Upper lobe of left lung (tissue), 6 donors: Measurements from ENCODE around the gene DNMT3A. TPM values are rescaled to one million over a fixed set of nuclear protein-coding genes. Genes with fewer than 3 reads are reported as not detected.

Source experiments
- ATAC-seq, 2 donors: fragments of 200-7000 bp; cut with Tn5 transposase; one replicate each; pipeline ENCODE4 v1.9.1; 2022; ENCODE audit warnings: mild to moderate bottlenecking in 2 of 2, moderate library complexity in 2 of 2; ENCODE audit not compliant: low FRiP score in 2 of 2
- DNase-seq, 2 donors: peaks; one replicate each; pipeline ENCODE4 v3.0.0-alpha.2; 2019 to 2020
- H3K27ac ChIP-seq, 4 donors: fragments of 200-600 bp; sonication (generic); one replicate each; pipeline ENCODE4 v1.5.1; 2016 to 2019
- H3K27me3 ChIP-seq, 4 donors: fragments of 200-600 bp; sonication (generic); one replicate each; pipeline ENCODE4 v1.5.1; 2017 to 2019
- H3K36me3 ChIP-seq, 4 donors: fragments of 200-600 bp; sonication (generic); one replicate each; pipeline ENCODE4 v1.5.1; 2016 to 2019
- H3K4me1 ChIP-seq, 4 donors: fragments of 200-600 bp; sonication (generic); one replicate each; pipeline ENCODE4 v1.5.1; 2018 to 2019
- H3K4me3 ChIP-seq, 4 donors: fragments of 200-600 bp; sonication (generic); one replicate each; pipeline ENCODE4 v1.5.1; 2017 to 2019; ENCODE audit warnings: mild to moderate bottlenecking in 2 of 4, moderate library complexity in 1 of 4
- H3K9me3 ChIP-seq, 4 donors: fragments of 200-600 bp; sonication (generic); one replicate each; pipeline ENCODE4 v1.5.1; 2018 to 2019
- CTCF ChIP-seq, 6 experiments: fragments of 450-650 bp in 4 of 6; fragments of 200-600 bp in 2 of 6; sonication (generic) in 2 of 6; IDR thresholded peaks; one replicate each; pipeline ENCODE4 v1.5.1; 2016 to 2019; ENCODE audit warnings: antibody characterized with exemption in 6 of 6
- EP300 ChIP-seq, 4 donors: sonication (generic); formaldehyde crosslinking; IDR thresholded peaks; one replicate each; pipeline ENCODE4 v1.5.1; 2017; ENCODE audit warnings: antibody characterized with exemption in 4 of 4, control low read depth in 2 of 4
- POLR2A ChIP-seq, 4 donors: fragments of 450-650 bp; IDR thresholded peaks; one replicate each; pipeline ENCODE4 v1.5.1; 2016 to 2017; ENCODE audit warnings: antibody characterized with exemption in 4 of 4, mild to moderate bottlenecking in 2 of 4
- POLR2AphosphoS5 ChIP-seq, 2 donors: sonication (generic); formaldehyde crosslinking; IDR thresholded peaks; one replicate each; pipeline ENCODE4 v1.5.1; 2017; ENCODE audit warnings: antibody characterized with exemption in 2 of 2
- WGBS, 2 donors: methylation state at CpG; one replicate each; pipeline ENCODE4 v1.1.5; 2017 to 2018; 5-methylcytosine and 5-hydroxymethylcytosine counted together
- total RNA-seq, 6 donors: library from RNA; depleted of rRNA in 4 of 6; stranded (reverse); fragments of >200 nt in 4 of 6; gene quantifications; one replicate each; pipeline versions ENCODE4 v1.1.0 to v1.2.1, GENCODE V29; 2016 to 2021
- donor health status: DM: no; HTN: no; CAD: no; lungs with moderate emphysema.
- donor health status: DM: no; HTN: yes; CAD: no; lungs with severe emphysema.

The DNMT3A gene
- total RNA-seq, 6 donors from 2014 or later, result 7.8 to 49.2 (median 30.4) TPM

GRCh38 chr2:25265802-25266201 lies 75.9 kb downstream of the DNMT3A start:
- ATAC-seq (no peak), DNase-seq (peak in 1 of 2 donors; percentile 28)
- Histone ChIP-seq H3K36me3 (peaks cover 0 to 17% (median 10%) of the 10 kb centered on the region in 4 donors), H3K27ac (no peak overlapping the region), H3K4me3 (no peak overlapping the region), H3K27me3 (no peaks in the 10 kb centered on the region), H3K9me3 (no peaks in the 10 kb centered on the region), H3K4me1 (peaks cover 0 to 5% (median 1%) of the 10 kb centered on the region in 4 donors)
- 76 to 80% methylated on average over 2 of the region's 2 CpGs for WGBS, 2 donors
- TF ChIP-seq CTCF (IDR thresholded peaks at IDR 0.05) (no peak), POLR2AphosphoS5 (IDR thresholded peaks at IDR 0.05) (no peak), POLR2A (IDR thresholded peaks at IDR 0.05) (no peak), EP300 (IDR thresholded peaks at IDR 0.05) (no peak)

- no peak overlapping the region for H3K4me3 ChIP-seq
- no peaks in the 10 kb centered on the region for H3K27me3 ChIP-seq
- TF ChIP-seq POLR2AphosphoS5 (IDR thresholded peaks at IDR 0.05) (no peak), EP300 (IDR thresholded peaks at IDR 0.05) (no peak), POLR2A (IDR thresholded peaks at IDR 0.05) (no peak), CTCF (IDR thresholded peaks at IDR 0.05) (no peak)
- WGBS, 2 donors, result 91 to 97% methylated on average over 6 of the region's 6 CpGs
- DNase-seq (no peak), ATAC-seq (no peak)
- H3K9me3 ChIP-seq, result no peaks in the 10 kb centered on the region
- H3K36me3 ChIP-seq, result peaks cover 0 to 17% (median 9%) of the 10 kb centered on the region in 4 donors
- peaks cover 0 to 5% (median 1%) of the 10 kb centered on the region in 4 donors for H3K4me1 ChIP-seq
- no peak overlapping the region for H3K27ac ChIP-seq
Observed at GRCh38 chr2:25265001-25265400, 76.7 kb downstream of the DNMT3A start.

GRCh38 chr2:25262288-25262687 lies 79.4 kb downstream of the DNMT3A start:
- H3K4me1 ChIP-seq, result peaks cover 2 to 5% (median 4%) of the 10 kb centered on the region in 4 donors
- H3K36me3 ChIP-seq, result peaks cover 0 to 5% (median under 1%) of the 10 kb centered on the region in 4 donors
- H3K4me3 ChIP-seq, result no peak overlapping the region
- no peaks in the 10 kb centered on the region for H3K9me3 ChIP-seq
- no peaks in the 10 kb centered on the region for H3K27me3 ChIP-seq
- WGBS, 2 donors, result 68 to 90% methylated on average over 1 of the region's 1 CpG
- DNase-seq (no peak), ATAC-seq (no peak)
- TF ChIP-seq CTCF (IDR thresholded peaks at IDR 0.05) (no peak), POLR2A (IDR thresholded peaks at IDR 0.05) (no peak), EP300 (IDR thresholded peaks at IDR 0.05) (no peak), POLR2AphosphoS5 (IDR thresholded peaks at IDR 0.05) (no peak)
- no peak overlapping the region for H3K27ac ChIP-seq

GRCh38 chr2:25259737-25260124 lies 82.0 kb downstream of the DNMT3A start:
- DNase-seq (no peak), ATAC-seq (no peak)
- no peaks in the 10 kb centered on the region for H3K9me3 ChIP-seq
- H3K4me3 ChIP-seq, result no peak overlapping the region
- WGBS, 2 donors, result 88 to 90% methylated on average over 7 of the region's 7 CpGs
- no peaks in the 10 kb centered on the region for H3K27me3 ChIP-seq
- H3K4me1 ChIP-seq, result peaks cover 0 to 10% (median 5%) of the 10 kb centered on the region in 4 donors
- TF ChIP-seq POLR2AphosphoS5 (IDR thresholded peaks at IDR 0.05) (no peak), EP300 (IDR thresholded peaks at IDR 0.05) (no peak), POLR2A (IDR thresholded peaks at IDR 0.05) (no peak), CTCF (IDR thresholded peaks at IDR 0.05) (no peak)
- H3K27ac ChIP-seq, result no peak overlapping the region
- peaks cover 0 to 5% (median 0%) of the 10 kb centered on the region in 4 donors for H3K36me3 ChIP-seq
